Endothelial cell of umbilical vein (primary cell): Measurements from ENCODE around the gene MAP1B. TPM values are rescaled to one million over a fixed set of nuclear protein-coding genes. Genes with fewer than 3 reads are reported as not detected.

Experiments
- BruUV-seq: library from RNA; stranded (reverse); fragments of 400-500 nt; replicated peaks from 2 replicates; lab custom pipeline; 2021; lab: Mats Ljungman, UMichigan
- CTCF ChIA-PET: fragments of 300-600, 350-600 bp; sonication (Branson Sonifier 250); formaldehyde crosslinking; loops from one replicate; lab custom pipeline; 2021; ENCODE audit warnings: antibody characterized with exemption, inconsistent platforms; lab: Charles Lee
- POLR2A ChIA-PET: fragments of 300-600, 350-600 bp; sonication (Branson Sonifier 250); formaldehyde crosslinking; loops from one replicate; lab custom pipeline; 2021; ENCODE audit warnings: antibody characterized with exemption, inconsistent platforms; lab: Charles Lee
- DNase-seq: peaks from one replicate; pipeline ENCODE4 v3.0.0-alpha.2; 2011; ENCODE audit warnings: low read depth, low spot score
- FAIRE-seq: peaks from 2 replicates; lab custom pipeline; 2011; peaks lifted over from hg19 to GRCh38; lab: Jason Lieb, UNC
- H2AFZ ChIP-seq: 2 replicates; pipeline ENCODE4 v1.6.0; 2012; ENCODE audit warnings: low read depth, low read length, control low read depth, inconsistent platforms
- H3K27ac ChIP-seq: 2 replicates; pipeline ENCODE4 v1.5.1; 2011; ENCODE audit warnings: low read depth, mild to moderate bottlenecking, control low read depth, low read length, moderate library complexity; ENCODE audit not compliant: insufficient read depth
- H3K27me3 ChIP-seq, 2 experiments: 2 replicates each; pipeline versions ENCODE4 v1.6.0 to v1.6.1; 2011; ENCODE audit warnings: low read length in 2 of 2, mixed read lengths in 1 of 2; ENCODE audit not compliant: control insufficient read depth in 2 of 2, insufficient read depth in 2 of 2
- H3K36me3 ChIP-seq, 2 experiments: 2 replicates in 1 of 2; 3 replicates in 1 of 2; pipeline ENCODE4 v1.5.1; 2011; ENCODE audit warnings: low read length in 2 of 2, mild to moderate bottlenecking in 1 of 2, moderate library complexity in 1 of 2; ENCODE audit not compliant: control insufficient read depth in 2 of 2, insufficient read depth in 2 of 2; ENCODE audit errors: extremely low read depth in 1 of 2
- H3K4me1 ChIP-seq: 3 replicates; pipeline ENCODE4 v1.5.1; 2011; ENCODE audit warnings: mild to moderate bottlenecking, low read length; ENCODE audit not compliant: control insufficient read depth, insufficient read depth; ENCODE audit errors: extremely low read depth
- H3K4me2 ChIP-seq: 2 replicates; pipeline ENCODE4 v1.6.1; 2011; ENCODE audit warnings: low read length, control low read depth, mixed read lengths; ENCODE audit not compliant: insufficient read depth
- H3K4me3 ChIP-seq, 3 experiments: fragments of 200-600 bp in 1 of 3; sonication (generic), shearing (Covaris generic) in 1 of 3; replicated peaks in 1 of 3; 2 replicates each; pipeline ENCODE4 v1.5.1; 2011 to 2016; ENCODE audit warnings: control low read depth in 3 of 3, low read length in 3 of 3, mild to moderate bottlenecking in 2 of 3, inconsistent platforms in 1 of 3, low read depth in 1 of 3, moderate library complexity in 1 of 3; ENCODE audit not compliant: insufficient read depth in 1 of 3
- H3K79me2 ChIP-seq: 2 replicates; pipeline ENCODE4 v1.6.0; 2012; ENCODE audit warnings: low read length, inconsistent platforms; ENCODE audit not compliant: control insufficient read depth, insufficient read depth
- H3K9ac ChIP-seq: replicated peaks from 2 replicates; pipeline ENCODE3; 2011; ENCODE audit warnings: low read length, control low read depth; ENCODE audit not compliant: insufficient read depth; ENCODE audit errors: extremely low read depth
- H3K9me1 ChIP-seq: replicated peaks from 3 replicates; pipeline ENCODE4 v1.6.0; 2011; ENCODE audit warnings: mild to moderate bottlenecking, low read length; ENCODE audit not compliant: control insufficient read depth, insufficient read depth; ENCODE audit errors: extremely low read depth
- H3K9me3 ChIP-seq: replicated peaks from 2 replicates; pipeline ENCODE4 v1.5.1; 2012; ENCODE audit warnings: low read length, inconsistent platforms; ENCODE audit not compliant: control insufficient read depth, insufficient read depth
- H4K20me1 ChIP-seq: replicated peaks from 2 replicates; pipeline ENCODE3; 2011; ENCODE audit warnings: mild to moderate bottlenecking, low read length; ENCODE audit not compliant: control insufficient read depth, insufficient read depth; ENCODE audit errors: extremely low read depth
- EZH2 ChIP-seq: IDR thresholded peaks from 2 replicates; pipeline ENCODE4 v1.6.1; 2012; ENCODE audit warnings: borderline replicate concordance, low read depth, mild to moderate bottlenecking, moderate library complexity, low read length, inconsistent platforms; ENCODE audit not compliant: severe bottlenecking
- FOS ChIP-seq: IDR thresholded peaks from 2 replicates; pipeline ENCODE4 v1.6.1; 2011; ENCODE audit warnings: mild to moderate bottlenecking, low read length, moderate library complexity, borderline replicate concordance; ENCODE audit not compliant: insufficient read depth
- GATA2 ChIP-seq: IDR thresholded peaks from 2 replicates; pipeline ENCODE4 v1.7.0; 2011; ENCODE audit warnings: low read depth, mild to moderate bottlenecking, moderate library complexity, mixed read lengths, low read length; ENCODE audit not compliant: insufficient read length, insufficient read depth
- JUN ChIP-seq: IDR thresholded peaks from 2 replicates; pipeline ENCODE4 v1.6.1; 2011; ENCODE audit warnings: borderline replicate concordance, low read depth; ENCODE audit not compliant: insufficient read length, insufficient read depth
- MAX ChIP-seq: IDR thresholded peaks from 2 replicates; pipeline ENCODE4 v1.6.1; 2011; ENCODE audit not compliant: insufficient read depth, insufficient read length
- MYC ChIP-seq: IDR thresholded peaks from one replicate; pipeline ENCODE4 v1.6.1; 2011; ENCODE audit warnings: mild to moderate bottlenecking, low read depth, low read length
- POLR2A ChIP-seq: IDR thresholded peaks from 2 replicates; pipeline ENCODE4 v1.6.1; 2012; ENCODE audit warnings: low read depth, mild to moderate bottlenecking, control low read depth, low read length
- POLR2AphosphoS5 ChIP-seq: IDR thresholded peaks from 2 replicates; pipeline ENCODE4 v1.6.1; 2012; ENCODE audit warnings: low read depth, mild to moderate bottlenecking, control low read depth, low read length, moderate library complexity; ENCODE audit not compliant: insufficient read depth
- dilution Hi-C: fragments of 300-500 bp; cut with MboI; formaldehyde crosslinking; loops from one replicate; pipeline ENCODE4 v1.15.0; 2019; ENCODE audit warnings: low sequenced_read_pairs; ENCODE audit not compliant: extremely low pct_ligation_motif_present
- intact Hi-C: fragments of 100-400 bp; cut with micrococcal nuclease; formaldehyde crosslinking; loops from one replicate; pipeline ENCODE4 v1.10.0; 2022
- polyA plus RNA-seq, 4 experiments: library from polyadenylated mRNA; depleted of rRNA in 3 of 4; stranded (reverse) in 3 of 4; unstranded in 1 of 4; fragments of >200 nt; gene quantifications; 2 replicates each; pipeline versions ENCODE4 v1.2.1 to v1.2.3, GENCODE V29; 2011 to 2012; ENCODE audit warnings: missing spikeins in 1 of 4
- total RNA-seq: library from RNA; stranded (reverse); gene quantifications from 2 replicates; pipeline ENCODE4 v1.2.3, GENCODE V29; 2021
- TF ChIP-seq, protein P1 (sequence below), 2 donors: IDR thresholded peaks; 1 replicate in 1 of 2; 2 replicates in 1 of 2; pipeline ENCODE4 v1.5.1; 2011; ENCODE audit warnings: low read length in 2 of 2, mild to moderate bottlenecking in 2 of 2, moderate library complexity in 2 of 2, control low read depth in 1 of 2, inconsistent platforms in 1 of 2, low read depth in 1 of 2; ENCODE audit not compliant: insufficient read depth in 1 of 2; ENCODE audit errors: extremely low read depth in 1 of 2

MAP1B gene
- total and polyA plus RNA-seq, 2 donors (not counting 3 experiments of a cell fraction or from before 2014, with no cell fraction given) = 55.9 to 263 TPM

GRCh38 chr5:72221541-72221940 is 114.3 kb downstream of the MAP1B start:
- H3K27me3 ChIP-seq = no peaks in the 10 kb centered on the region
- peaks cover 14 to 32% of the 10 kb centered on the region in 2 experiments for H3K36me3 ChIP-seq

More at GRCh38 chr5:72221541-72221940, 114.3 kb downstream of the MAP1B start:
- H3K27ac ChIP-seq = no peak overlapping the region
- FAIRE-seq (no peak), DNase-seq (no peak)
- no peak overlapping the region for H3K9ac ChIP-seq
- no peak overlapping the region for H3K4me2 ChIP-seq
- BruUV-seq = no TSS peak
- dilution Hi-C loops = no loop called here
- no peaks in the 10 kb centered on the region for H4K20me1 ChIP-seq
- no peak overlapping the region for H2AFZ ChIP-seq
- TF ChIP-seq JUN = no peak
- no peak for TF ChIP-seq FOS
- no peak for TF ChIP-seq GATA2
- TF ChIP-seq EZH2 = no peak
- no peak for TF ChIP-seq MYC
- TF ChIP-seq POLR2AphosphoS5 = no peak
- TF ChIP-seq MAX = no peak
- no peak for TF ChIP-seq POLR2A
- TF ChIP-seq, protein P1, sequence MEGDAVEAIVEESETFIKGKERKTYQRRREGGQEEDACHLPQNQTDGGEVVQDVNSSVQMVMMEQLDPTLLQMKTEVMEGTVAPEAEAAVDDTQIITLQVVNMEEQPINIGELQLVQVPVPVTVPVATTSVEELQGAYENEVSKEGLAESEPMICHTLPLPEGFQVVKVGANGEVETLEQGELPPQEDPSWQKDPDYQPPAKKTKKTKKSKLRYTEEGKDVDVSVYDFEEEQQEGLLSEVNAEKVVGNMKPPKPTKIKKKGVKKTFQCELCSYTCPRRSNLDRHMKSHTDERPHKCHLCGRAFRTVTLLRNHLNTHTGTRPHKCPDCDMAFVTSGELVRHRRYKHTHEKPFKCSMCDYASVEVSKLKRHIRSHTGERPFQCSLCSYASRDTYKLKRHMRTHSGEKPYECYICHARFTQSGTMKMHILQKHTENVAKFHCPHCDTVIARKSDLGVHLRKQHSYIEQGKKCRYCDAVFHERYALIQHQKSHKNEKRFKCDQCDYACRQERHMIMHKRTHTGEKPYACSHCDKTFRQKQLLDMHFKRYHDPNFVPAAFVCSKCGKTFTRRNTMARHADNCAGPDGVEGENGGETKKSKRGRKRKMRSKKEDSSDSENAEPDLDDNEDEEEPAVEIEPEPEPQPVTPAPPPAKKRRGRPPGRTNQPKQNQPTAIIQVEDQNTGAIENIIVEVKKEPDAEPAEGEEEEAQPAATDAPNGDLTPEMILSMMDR (IDR thresholded peaks at IDR 0.05; ENCODE audit: extremely low read depth in 1 of 2, insufficient read depth in 1 of 2, low read depth in 1 of 2, low read length in 2 of 2) = no peak
- intact Hi-C loops = no loop called here
- H3K9me1 ChIP-seq = no peaks in the 10 kb centered on the region
- ChIA-PET POLR2A (interaction anchor here (0.6 kb wide), 1 partner anchor 40 kb away, joined by 9 read pairs; no protein-coding TSS in a partner anchor), CTCF (interaction anchor here (1.1 to 1.4 kb wide), 3 partner anchors 8 to 87 kb away, joined by 3 to 5 read pairs (median 3); no protein-coding TSS in a partner anchor)
- no peaks in the 10 kb centered on the region for H3K4me1 ChIP-seq
- no peaks in the 10 kb centered on the region for H3K9me3 ChIP-seq
- no peak overlapping the region for H3K4me3 ChIP-seq
- H3K79me2 ChIP-seq = no peaks in the 10 kb centered on the region
